ENCODE measurements around the gene SLC2A1.

SLC2A1 gene

GRCh38 chr1:42935313-42935895, 23.3 kb downstream of the SLC2A1 start:
- Histone ChIP-seq H3K36me3 (ENCODE audit: control insufficient read depth in 2 of 2, insufficient read depth in 1 of 2, low read length in 2 of 2) (peaks cover 6 to 78% of the 10 kb centered on the region in 2 experiments; a peak in 2 of 3 replicates), H3K9me3 (ENCODE audit: control insufficient read depth, insufficient read depth, low read depth, low read length) (no peaks in the 10 kb centered on the region), H3K4me1 (ENCODE audit: control insufficient read depth, insufficient read depth, low read length) (no peaks in the 10 kb centered on the region), H3K4me3 (ENCODE audit: low read depth, low read length) (no peak overlapping the region), H3K27ac (ENCODE audit: extremely low read depth, low read depth, low read length) (no peak overlapping the region)
- POLR2A ChIA-PET, result no interaction called here
- CTCF ChIA-PET, result interaction anchor here (0.6 to 1.8 kb wide), 3 partner anchors 12 to 1604 kb away, joined by 4 to 7 read pairs (median 5); no protein-coding TSS in a partner anchor
- TF ChIP-seq ZNF302 (tag by site-specific recombination; IDR thresholded peaks at IDR 0.05; ENCODE audit: low read depth), result no peak
- TF ChIP-seq ZNF544 (tag by site-specific recombination; IDR thresholded peaks at IDR 0.05), result no peak
- no peak for TF ChIP-seq ZBTB10 (tag by site-specific recombination; IDR thresholded peaks at IDR 0.05)
- TF ChIP-seq BCL11B (tag by site-specific recombination; IDR thresholded peaks at IDR 0.05; ENCODE audit: low read depth), result no peak
- no peak for TF ChIP-seq ZNF488 (tag by site-specific recombination; IDR thresholded peaks at IDR 0.05)
- TF ChIP-seq SP3 (tag by site-specific recombination; IDR thresholded peaks at IDR 0.05), result no peak
- no peak for TF ChIP-seq ZNF274 (IDR thresholded peaks at IDR 0.05; ENCODE audit: low read length)
- no peak for TF ChIP-seq ZNF274 (tag by site-specific recombination; IDR thresholded peaks at IDR 0.05; ENCODE audit: borderline replicate concordance)
- TF ChIP-seq ZNF639 (tag by site-specific recombination; IDR thresholded peaks at IDR 0.05), result no peak
- TF ChIP-seq ZBTB11 (tag by site-specific recombination; conservative IDR thresholded peaks at IDR 0.05; ENCODE audit: low read depth), result no peak
- no peak for TF ChIP-seq PRDM10 (tag by site-specific recombination; IDR thresholded peaks at IDR 0.05)
- no peak for TF ChIP-seq ZNF623 (tag by site-specific recombination; IDR thresholded peaks at IDR 0.05)
- no peak for TF ChIP-seq ZNF335 (tag by site-specific recombination; conservative IDR thresholded peaks at IDR 0.05)
